H1 (cell line): ENCODE results near the gene PPM1M. TPM values are rescaled to one million over a fixed set of nuclear protein-coding genes. Genes with fewer than 3 reads are reported as not detected.

Source experiments
- CBX8 ChIP-seq: fragments of 300-800, 300-1000 bp; sonication (generic); IDR thresholded peaks from 2 replicates; pipeline ENCODE4 v1.7.1; 2016; ENCODE audit warnings: low read depth, low read length, borderline replicate concordance
- CEBPB ChIP-seq: IDR thresholded peaks from 2 replicates; pipeline ENCODE4 v1.6.1; 2012; ENCODE audit warnings: low read depth, low read length
- GABPA ChIP-seq: IDR thresholded peaks from 2 replicates; pipeline ENCODE4 v1.6.1; 2011; ENCODE audit warnings: mild to moderate bottlenecking, low read length, moderate library complexity, borderline replicate concordance; ENCODE audit not compliant: insufficient read depth
- KDM4A ChIP-seq: IDR thresholded peaks from one replicate; pipeline ENCODE4 v1.7.1; 2012; ENCODE audit warnings: low read depth, mild to moderate bottlenecking, moderate library complexity, low read length, inconsistent platforms; ENCODE audit not compliant: severe bottlenecking
- MAFK ChIP-seq: IDR thresholded peaks from 2 replicates; pipeline ENCODE4 v1.6.1; 2012; ENCODE audit warnings: low read depth, mild to moderate bottlenecking, improper control_type of control experiment, low read length
- POLR2A ChIP-seq, 2 experiments: IDR thresholded peaks; 1 replicate in 1 of 2; 2 replicates in 1 of 2; pipeline ENCODE4 v1.6.1; 2011; ENCODE audit warnings: low read depth in 2 of 2, low read length in 2 of 2, mild to moderate bottlenecking in 2 of 2; ENCODE audit errors: control extremely low read depth in 1 of 2
- RFX5 ChIP-seq: IDR thresholded peaks from 2 replicates; pipeline ENCODE4 v1.6.1; 2011; ENCODE audit warnings: low read depth, low read length, improper control_type of control experiment, borderline replicate concordance
- SP2 ChIP-seq: IDR thresholded peaks from 2 replicates; pipeline ENCODE4 v1.6.1; 2012; ENCODE audit warnings: mild to moderate bottlenecking, low read length, inconsistent platforms
- TAF1 ChIP-seq: IDR thresholded peaks from 2 replicates; pipeline ENCODE4 v1.6.1; 2011; ENCODE audit warnings: mild to moderate bottlenecking, low read depth, low read length
- polyA plus RNA-seq, 7 experiments: library from polyadenylated mRNA; depleted of rRNA in 3 of 7; stranded (reverse) in 5 of 7; unstranded in 2 of 7; fragments of >200 nt in 5 of 7; fragments of 200-250 nt in 2 of 7; gene quantifications; 1 replicate in 5 of 7; 2 replicates in 1 of 7; 4 replicates in 1 of 7; pipeline versions ENCODE4 v1.2.1 to v1.2.3, GENCODE V29; 2011 to 2013; ENCODE audit warnings: missing spikeins in 2 of 7, mixed read lengths in 2 of 7
- total RNA-seq: library from RNA; stranded (reverse); fragmentation: NEBNext Ultra II Directional; extraction: Animal tissue kit (Norgen Biotek cat#: 25700); gene quantifications from 2 replicates; pipeline ENCODE4 v1.2.1, GENCODE V29; 2021

Gene PPM1M
- total and polyA plus RNA-seq, 2 of the 8 experiments (the other 6 are each of a cell fraction or from before 2014, with no cell fraction given) = 5.2 to 6.3 TPM

- no peak for TF ChIP-seq KDM4A
- TF ChIP-seq CEBPB = peak; percentile 38; the same call in 1 of the 2 replicates
- TF ChIP-seq GABPA = no peak
- TF ChIP-seq POLR2A (IDR thresholded peaks at IDR 0.05; ENCODE audit: control extremely low read depth in 1 of 2, low read depth in 2 of 2, low read length in 2 of 2) = peak in 1 of 2 experiments; percentile 39; a peak in 1 of 3 replicates
- no peak for TF ChIP-seq SP2
- no peak for TF ChIP-seq MAFK
- no peak for TF ChIP-seq RFX5
- no peak for TF ChIP-seq CBX8
- 0 out of 2 replicates have a peak, but pooled peaks have one; percentile 55 for TF ChIP-seq TAF1
Measured at GRCh38 chr3:52240059-52240885, 5.3 kb upstream of the PPM1M start (continued).
